Measurements from ENCODE around the gene EIF4G2.

Gene EIF4G2

DNA sequence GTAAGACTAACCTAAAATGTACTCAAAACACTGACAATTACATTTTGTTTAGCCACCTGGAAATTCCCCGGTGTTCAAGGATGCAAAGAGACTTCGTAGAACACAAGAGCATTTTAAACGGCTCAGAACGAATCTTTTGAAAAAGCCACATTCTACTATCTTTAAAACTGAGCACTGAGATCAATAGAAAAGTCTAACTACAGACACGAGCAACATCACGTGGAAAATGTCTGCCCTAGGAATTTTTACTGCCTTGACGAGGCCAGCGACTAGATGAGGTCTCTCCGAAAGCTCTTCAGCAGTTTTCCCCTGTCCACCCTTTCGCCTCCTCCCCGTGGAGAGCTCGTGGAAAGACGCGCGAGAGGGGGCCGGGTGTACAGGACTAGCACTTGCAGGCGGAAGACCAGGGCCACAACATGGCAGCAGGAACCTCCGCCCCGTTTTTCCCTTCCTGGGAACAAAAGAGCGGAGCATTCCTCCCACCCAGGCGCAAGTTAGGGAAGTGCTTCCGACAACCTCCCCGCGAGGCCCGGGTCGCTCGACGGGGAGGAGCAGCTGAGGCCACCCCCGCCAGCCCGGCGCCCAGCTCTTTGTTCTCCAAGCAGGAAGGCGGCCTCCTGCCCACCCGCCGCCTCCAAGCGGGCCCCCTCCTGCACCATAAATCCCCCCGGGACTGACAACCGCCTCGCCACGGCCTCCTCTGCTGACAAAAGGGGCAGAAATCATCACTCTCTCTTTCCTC lies 1.1 kb downstream of the EIF4G2 start:
- DNase-seq: peak; percentile 47

DNA sequence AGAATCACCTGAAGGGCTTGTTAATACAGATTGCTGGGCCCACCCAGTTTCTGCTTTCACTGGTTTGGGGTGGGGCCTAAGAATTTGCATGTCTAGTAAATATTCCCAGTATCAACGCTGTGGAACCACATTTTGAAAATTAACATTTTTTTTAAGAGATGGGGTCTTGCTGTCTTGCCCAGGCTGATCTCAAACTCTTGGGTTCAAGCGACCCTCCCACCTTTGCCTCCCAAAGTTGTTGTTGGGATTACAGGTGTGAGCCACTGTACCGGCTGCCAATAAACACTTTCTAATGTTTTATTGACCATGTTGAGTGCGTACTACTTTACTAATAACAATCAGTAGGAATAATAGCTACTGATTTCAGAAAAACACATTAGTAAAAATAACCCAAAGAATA lies 2.5 kb downstream of the EIF4G2 start:
- no peak for DNase-seq

GRCh38 chr11:10805741-10806140 lies 3.0 kb downstream of the EIF4G2 start:
- DNase-seq: no peak

DNA sequence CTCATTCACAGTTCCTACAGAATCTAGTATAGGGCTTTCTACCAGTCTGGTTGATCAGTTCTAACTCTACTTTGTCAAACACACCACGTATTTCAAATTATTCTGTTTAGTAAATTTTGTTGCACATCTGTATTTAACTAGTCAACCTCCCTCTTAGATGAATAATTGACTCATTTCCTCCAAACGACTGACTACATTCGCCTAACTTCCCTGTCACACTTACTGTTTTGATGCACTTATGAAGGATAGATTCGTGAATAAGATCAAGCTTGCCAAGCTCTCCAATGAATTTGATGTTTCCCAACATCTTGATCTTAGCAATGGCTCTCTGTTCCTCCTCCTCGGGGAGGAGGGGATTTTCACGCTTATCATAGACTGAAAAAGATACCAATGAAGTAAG lies 5.0 kb downstream of the EIF4G2 start:
- DNase-seq: no peak

- peak; percentile 37 for DNase-seq
Measured at GRCh38 chr11:10800292-10800691, 8.4 kb downstream of the EIF4G2 start.

- no peak for DNase-seq
Measured at GRCh38 chr11:10798330-10798928, 10.3 kb downstream of the EIF4G2 start.

DNA sequence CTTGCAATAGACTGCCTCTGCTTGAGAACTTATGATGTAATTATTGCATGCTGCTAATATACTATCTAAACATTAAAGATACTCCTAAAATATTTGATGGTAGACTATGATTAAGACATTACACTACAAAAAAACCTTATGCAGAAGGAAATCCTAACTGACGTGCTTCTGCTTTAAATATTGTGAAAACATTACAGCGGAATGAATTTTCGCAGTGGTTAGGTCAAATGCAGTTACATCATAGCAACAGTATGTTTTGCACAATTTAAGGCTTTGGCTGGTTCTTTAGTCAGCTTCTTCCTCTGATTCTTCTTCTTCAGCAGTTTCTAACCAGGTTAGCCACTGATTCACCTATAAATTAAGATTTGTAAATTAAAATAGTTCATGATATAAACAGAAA lies 11.2 kb downstream of the EIF4G2 start:
- DNase-seq: no peak

GRCh38 chr11:10797001-10797400 lies 11.7 kb downstream of the EIF4G2 start:
- DNase-seq: peak; percentile 47

GRCh38 chr11:10796191-10796590 lies 12.5 kb downstream of the EIF4G2 start:
- no peak for DNase-seq

DNA sequence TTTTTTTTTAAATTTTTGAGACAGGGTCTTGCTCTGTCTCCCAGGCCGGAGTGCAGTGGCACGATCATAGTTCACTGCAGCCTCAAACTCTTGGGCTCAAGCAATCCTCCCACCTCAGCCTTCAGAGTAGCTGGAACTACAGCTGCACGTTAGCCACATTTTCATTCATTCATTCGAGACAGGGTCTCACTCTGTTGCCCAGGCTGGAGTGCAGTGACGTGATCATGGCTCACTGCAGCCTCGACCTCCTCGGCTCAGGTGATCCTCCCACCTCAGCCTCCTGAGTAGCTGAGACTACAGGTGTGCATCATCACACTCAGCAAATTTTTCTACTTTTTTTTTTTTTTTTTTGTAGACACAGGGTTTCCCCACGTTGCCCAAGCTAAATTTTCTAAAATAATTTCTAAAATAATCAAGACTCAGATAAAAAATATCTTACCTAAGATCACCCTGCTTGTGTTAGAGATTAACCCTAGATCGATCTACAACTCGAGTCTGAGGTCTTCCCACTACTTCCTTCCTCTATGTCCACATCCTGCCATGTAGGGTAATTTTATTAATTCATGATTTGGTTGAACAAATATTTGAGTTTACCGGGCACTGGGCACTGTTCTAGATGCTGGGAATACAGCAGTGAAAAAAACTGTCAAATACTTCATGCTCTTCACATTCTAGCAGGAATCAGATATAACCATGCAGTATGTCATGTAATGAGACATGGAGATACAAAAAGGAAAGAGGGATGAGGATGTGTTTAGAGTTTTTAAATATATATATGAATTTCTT lies 15.1 kb downstream of the EIF4G2 start:
- DNase-seq: no peak

- peak; percentile 82 for DNase-seq
Measured at GRCh38 chr11:10792385-10793068, 16.2 kb downstream of the EIF4G2 start.

GRCh38 chr11:10786451-10786850 lies 22.3 kb downstream of the EIF4G2 start:
- DNase-seq: no peak

- no peak for DNase-seq
Measured at GRCh38 chr11:10785146-10785474, 23.6 kb downstream of the EIF4G2 start.

GRCh38 chr11:10784232-10785145 lies 24.2 kb downstream of the EIF4G2 start:
- DNase-seq: no peak

GRCh38 chr11:10780040-10780439 lies 28.7 kb downstream of the EIF4G2 start:
- DNase-seq: no peak

GRCh38 chr11:10779086-10779485 lies 29.6 kb downstream of the EIF4G2 start:
- DNase-seq: no peak

GRCh38 chr11:10778217-10778970 lies 30.3 kb downstream of the EIF4G2 start:
- DNase-seq: no peak

DNA sequence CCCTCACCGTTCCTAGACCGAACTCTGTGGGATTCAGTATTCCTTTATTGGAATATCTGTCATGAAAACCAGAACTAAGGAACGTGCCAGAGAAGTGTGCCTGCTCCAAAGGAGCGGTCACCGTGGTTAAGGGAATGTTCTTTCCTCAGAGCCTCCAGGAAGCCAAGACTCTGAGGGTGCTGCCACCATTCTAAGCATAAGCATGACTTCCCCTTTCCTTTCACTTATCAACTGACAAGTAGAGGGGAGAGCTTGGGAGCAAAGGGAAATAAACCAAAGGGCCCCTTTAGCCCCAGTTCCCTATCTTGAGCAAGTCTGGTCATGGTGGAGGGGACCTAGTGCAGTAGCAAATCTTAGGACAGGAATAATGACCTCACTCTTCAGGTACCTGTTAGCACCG lies 30.9 kb downstream of the EIF4G2 start:
- DNase-seq: no peak

DNA sequence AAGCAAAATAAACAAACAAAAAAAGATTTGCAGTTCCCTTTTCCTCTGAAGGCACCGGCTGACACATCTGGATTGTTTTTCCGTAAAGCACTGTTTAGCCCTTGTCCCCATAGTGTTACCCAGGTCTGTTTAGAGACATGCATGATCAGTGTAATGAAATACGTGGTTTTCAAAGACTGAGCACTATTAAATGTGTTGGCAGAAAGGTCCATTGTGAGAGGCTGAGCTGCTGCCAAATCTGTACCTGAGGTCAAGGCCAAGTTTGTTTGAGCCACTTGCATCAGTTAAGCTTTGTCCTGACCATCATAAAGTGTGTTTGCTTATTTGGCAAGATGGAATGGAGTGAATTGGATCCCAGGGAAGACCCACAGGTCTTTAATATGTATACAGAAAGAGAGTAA lies 31.3 kb downstream of the EIF4G2 start:
- DNase-seq: no peak

DNA sequence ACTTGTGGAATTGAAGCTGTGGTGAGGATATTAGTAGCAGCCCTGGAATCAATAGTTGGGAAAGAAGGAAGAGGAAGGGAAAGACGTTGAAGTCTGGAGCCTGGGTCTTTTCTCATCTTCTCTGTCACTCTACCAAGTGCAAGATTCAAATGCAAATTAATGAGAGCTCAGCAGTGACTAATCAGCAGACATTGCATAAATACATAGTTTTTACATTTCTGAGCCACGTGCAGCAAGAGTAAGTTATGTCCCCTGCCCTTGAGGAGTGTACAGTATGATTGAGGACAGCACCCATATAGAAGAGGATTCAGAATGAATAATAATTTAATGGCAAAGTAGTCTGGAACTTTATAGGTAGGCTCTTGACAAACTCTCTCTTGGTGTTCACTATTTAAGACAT lies 33.9 kb downstream of the EIF4G2 start:
- no peak for DNase-seq

GRCh38 chr11:10771457-10771856 lies 37.3 kb downstream of the EIF4G2 start:
- no peak for DNase-seq

Data from CD4-positive, alpha-beta T cell treated with Interleukin-10 for 1 hour (primary cell).